ENCODE data around the gene PGM2L1. TPM values are rescaled to one million over a fixed set of nuclear protein-coding genes. Genes with fewer than 3 reads are reported as not detected.
"Not testable (repeated sequence)": the region's sequence is repeated elsewhere in the genome, so short reads cannot be mapped to it uniquely, and the experiment has no call there.

PGM2L1 gene
- total RNA-seq, 1 donor, result 4.3 TPM

DNA sequence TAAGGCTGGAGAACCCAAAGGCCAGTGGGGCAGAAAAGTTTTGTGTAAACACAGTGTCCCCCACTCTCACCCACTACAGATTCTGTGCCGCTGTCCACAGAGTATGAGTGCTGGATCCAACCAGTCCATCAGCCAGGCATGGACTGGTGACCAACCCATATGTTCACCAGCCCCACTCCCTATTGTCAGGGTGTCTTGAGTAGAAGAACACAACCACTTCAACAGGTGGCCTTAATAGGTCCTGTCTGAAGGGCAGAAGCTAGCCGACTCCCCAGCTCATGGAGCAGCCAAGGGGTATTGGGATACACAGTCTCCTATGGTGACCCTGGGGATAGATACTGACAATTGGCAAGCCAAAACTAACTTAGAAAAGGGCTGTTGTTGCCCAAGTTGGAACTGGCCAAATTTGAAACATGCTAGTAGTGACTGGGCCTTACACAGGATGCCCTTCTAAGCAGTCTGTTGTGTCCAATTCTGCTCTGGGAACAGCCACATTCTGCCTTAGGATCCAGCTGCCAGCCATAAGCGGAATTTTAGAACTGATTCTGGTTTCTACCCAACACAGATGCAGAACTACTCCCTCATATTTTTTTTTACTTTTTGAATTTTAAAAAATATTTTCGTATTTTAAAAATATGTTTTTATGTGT, 19.8 kb upstream of the PGM2L1 start:
- DNase-seq (ENCODE audit: low read depth), result no peak
- TF ChIP-seq, protein P1, sequence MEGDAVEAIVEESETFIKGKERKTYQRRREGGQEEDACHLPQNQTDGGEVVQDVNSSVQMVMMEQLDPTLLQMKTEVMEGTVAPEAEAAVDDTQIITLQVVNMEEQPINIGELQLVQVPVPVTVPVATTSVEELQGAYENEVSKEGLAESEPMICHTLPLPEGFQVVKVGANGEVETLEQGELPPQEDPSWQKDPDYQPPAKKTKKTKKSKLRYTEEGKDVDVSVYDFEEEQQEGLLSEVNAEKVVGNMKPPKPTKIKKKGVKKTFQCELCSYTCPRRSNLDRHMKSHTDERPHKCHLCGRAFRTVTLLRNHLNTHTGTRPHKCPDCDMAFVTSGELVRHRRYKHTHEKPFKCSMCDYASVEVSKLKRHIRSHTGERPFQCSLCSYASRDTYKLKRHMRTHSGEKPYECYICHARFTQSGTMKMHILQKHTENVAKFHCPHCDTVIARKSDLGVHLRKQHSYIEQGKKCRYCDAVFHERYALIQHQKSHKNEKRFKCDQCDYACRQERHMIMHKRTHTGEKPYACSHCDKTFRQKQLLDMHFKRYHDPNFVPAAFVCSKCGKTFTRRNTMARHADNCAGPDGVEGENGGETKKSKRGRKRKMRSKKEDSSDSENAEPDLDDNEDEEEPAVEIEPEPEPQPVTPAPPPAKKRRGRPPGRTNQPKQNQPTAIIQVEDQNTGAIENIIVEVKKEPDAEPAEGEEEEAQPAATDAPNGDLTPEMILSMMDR (IDR thresholded peaks at IDR 0.05; ENCODE audit: insufficient read depth, low read length), result no peak
- H3K4me3 ChIP-seq (ENCODE audit: low read depth, low read length), result no peak overlapping the region

- TF ChIP-seq, protein P1 (IDR thresholded peaks at IDR 0.05; ENCODE audit: insufficient read depth, low read length), result no peak
- no peak for DNase-seq (ENCODE audit: low read depth)
- no peak overlapping the region for H3K4me3 ChIP-seq (ENCODE audit: low read depth, low read length)
These were observed 19.2 kb upstream of the PGM2L1 start for GRCh38 chr11:74417379-74417804.

DNA sequence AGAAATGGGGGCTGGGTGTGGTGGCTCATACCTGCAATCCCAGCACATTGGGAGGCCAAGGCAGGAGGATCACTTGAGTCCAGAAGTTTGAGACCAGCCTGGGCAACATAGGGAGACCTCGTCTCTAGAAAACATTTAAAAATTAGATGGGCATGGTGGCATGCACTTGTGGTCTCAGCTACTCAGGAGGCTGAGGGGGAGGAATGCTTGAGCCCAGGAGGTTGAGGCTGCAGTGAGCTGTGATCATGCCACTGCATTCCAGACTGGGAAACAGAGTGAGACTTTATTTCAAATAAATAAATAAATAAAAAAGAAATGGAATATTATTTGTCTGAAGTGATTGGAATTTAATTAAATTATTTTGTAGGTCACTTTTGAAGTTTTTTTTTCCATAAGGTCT, 18.7 kb upstream of the PGM2L1 start:
- not testable (repeated sequence) for H3K4me3 ChIP-seq (ENCODE audit: low read depth, low read length); DNase-seq (ENCODE audit: low read depth)

DNA sequence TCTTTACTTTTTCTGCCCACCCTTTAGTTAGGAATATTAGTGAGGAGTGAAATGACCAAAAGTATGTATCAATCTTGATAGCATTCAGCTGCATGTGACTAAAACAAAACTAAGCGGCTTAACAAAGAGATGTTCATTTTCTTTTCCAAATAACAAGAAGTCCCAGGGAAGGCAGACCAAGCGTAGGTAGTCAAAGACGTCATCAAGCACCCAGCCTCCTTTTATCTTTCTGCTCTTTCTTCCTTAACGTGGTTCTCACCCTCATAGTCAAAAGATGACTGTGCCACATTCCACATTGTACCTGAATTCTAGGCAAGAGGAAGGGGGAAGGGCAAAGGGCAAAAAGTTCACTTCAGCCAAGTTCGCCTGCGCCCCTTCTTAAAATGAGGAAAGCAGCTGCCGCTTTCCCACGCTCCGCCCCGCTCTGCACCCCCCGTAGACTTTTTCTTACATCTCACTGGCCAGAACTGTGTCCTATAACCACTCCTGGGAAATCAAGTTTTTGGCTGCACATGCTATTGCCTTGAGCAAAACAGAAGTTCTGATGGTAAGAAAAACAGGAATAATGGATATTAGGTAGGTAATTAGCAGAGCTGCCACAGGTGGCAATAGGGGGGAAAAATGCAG, 14.6 kb upstream of the PGM2L1 start:
- TF ChIP-seq, protein P1 (IDR thresholded peaks at IDR 0.05; ENCODE audit: insufficient read depth, low read length), result no peak
- H3K4me3 ChIP-seq (ENCODE audit: low read depth, low read length), result no peak overlapping the region
- no peak for DNase-seq (ENCODE audit: low read depth)

- TF ChIP-seq, protein P1 (IDR thresholded peaks at IDR 0.05; ENCODE audit: insufficient read depth, low read length), result no peak
- no peak overlapping the region for H3K4me3 ChIP-seq (ENCODE audit: low read depth, low read length)
- DNase-seq (ENCODE audit: low read depth), result no peak
These were observed 14.1 kb upstream of the PGM2L1 start for GRCh38 chr11:74412321-74412720.

- no peak for DNase-seq (ENCODE audit: low read depth)
- no peak overlapping the region for H3K4me3 ChIP-seq (ENCODE audit: low read depth, low read length)
- TF ChIP-seq, protein P1 (IDR thresholded peaks at IDR 0.05; ENCODE audit: insufficient read depth, low read length), result no peak
These were observed 11.4 kb upstream of the PGM2L1 start for GRCh38 chr11:74409633-74410032.

DNA sequence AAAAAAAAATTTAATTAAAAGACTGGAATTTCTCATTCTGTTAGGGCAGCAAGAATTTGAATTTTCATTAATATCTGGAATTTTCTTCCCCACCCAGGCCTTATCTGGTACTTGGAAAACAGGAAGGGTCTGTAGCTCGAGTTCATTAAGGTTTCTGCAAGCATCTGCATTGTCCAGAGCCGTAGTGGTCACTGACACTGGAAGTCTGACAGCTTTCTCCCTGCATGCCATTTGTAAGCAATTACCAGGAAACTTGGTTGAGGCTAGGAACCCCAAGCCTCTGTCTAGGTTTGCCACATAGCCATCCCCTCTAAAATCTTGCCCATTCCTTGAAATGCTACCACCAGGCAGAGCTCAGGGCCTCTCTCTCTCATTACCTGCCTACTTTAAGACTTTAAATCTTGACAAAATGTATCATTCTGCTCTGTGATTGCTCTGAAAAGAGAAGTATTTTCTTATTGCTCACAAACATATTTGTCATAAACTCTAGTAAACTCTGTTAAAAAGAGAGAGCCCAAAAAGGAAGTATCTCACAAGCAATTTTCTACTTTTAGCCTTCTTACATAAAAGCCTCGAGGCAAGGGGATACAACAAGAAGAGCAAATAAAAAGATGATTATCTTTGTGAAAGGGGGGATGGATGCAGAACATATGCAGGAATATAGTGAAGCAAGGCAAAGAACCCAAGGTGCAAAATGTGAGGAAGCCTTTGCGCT, 5.5 kb upstream of the PGM2L1 start:
- TF ChIP-seq, protein P1 (IDR thresholded peaks at IDR 0.05; ENCODE audit: insufficient read depth, low read length), result no peak
- DNase-seq (ENCODE audit: low read depth), result no peak
- H3K4me3 ChIP-seq (ENCODE audit: low read depth, low read length), result no peak overlapping the region
